Activated T-helper 1 cell treated with anti-CD3 and anti-CD28 coated beads, Interleukin-2, amount 50 U/mL, for 16 hours (primary cell): ENCODE results near the gene FGA.

Source experiments
- DNase-seq, 2 donors: peaks; one replicate each; pipeline ENCODE4 v3.0.0-alpha.2; 2020; ENCODE audit warnings: low read depth in 1 of 2, low spot score in 1 of 2

The FGA gene

DNA sequence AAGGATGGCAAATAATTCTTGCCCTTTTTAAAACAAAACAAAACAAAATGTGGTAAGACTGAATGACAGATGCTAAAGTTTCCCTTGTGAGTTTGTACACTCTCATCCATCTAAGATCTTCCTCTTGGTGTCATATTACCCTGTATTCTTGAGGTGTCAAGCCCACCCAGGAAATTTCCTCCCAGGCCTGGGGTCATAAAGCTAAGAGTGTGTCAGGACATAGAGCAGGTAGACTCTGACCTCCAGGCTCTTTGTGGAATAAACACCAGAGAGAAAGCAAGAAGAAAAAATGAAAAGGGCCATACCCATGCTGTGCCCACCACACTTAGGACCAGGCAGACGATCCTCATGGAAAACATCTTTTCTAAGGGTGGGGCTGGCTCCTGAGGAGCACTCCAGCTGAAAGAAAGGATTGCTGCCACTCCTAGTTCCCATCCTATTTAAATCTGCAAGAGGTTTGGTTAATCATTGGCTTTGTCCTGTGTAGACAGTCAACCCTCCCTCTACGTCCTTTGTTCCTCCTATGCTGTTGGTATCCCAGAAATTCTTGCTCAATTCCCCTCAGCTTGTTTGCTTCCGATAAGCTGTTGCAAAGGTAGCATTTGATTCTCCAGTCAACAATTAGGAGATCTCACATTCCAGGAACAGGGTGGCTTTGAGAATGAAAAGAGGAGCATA is at the start of gene FGA:
TSS of gene FGA (minus strand) at position 414 of the 678 bp plus-strand sequence. CDS start at position 359, 55 bp downstream.
- no peak for DNase-seq

- no peak for DNase-seq
Observed at GRCh38 chr4:154634058-154634457, 43.5 kb upstream of the FGA start.

DNA sequence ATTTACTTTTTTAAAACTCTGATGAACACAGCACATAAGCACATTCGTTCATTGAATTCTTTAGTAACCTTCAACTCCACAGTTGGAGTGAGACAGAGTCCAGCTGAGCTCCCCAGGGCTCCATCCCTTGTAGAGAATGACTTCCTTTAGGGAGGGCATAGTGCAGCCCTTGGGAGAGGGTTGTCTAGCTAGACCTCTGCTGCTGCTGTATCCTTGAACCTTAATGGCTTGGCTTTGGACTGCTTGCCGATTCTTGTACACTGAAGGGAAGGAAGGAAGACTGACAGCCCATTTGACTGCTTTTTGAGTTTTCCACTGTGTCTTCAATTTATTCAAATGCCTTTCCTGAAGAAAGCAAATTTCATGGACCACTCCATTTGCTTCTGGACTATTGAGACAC is 41.3 kb upstream of the FGA start:
- DNase-seq: no peak

GRCh38 chr4:154630324-154630723 is 39.8 kb upstream of the FGA start:
- no peak for DNase-seq

- peak in 1 of 2 donors; percentile 27 for DNase-seq
Observed at GRCh38 chr4:154626793-154627484, 36.4 kb upstream of the FGA start.

DNA sequence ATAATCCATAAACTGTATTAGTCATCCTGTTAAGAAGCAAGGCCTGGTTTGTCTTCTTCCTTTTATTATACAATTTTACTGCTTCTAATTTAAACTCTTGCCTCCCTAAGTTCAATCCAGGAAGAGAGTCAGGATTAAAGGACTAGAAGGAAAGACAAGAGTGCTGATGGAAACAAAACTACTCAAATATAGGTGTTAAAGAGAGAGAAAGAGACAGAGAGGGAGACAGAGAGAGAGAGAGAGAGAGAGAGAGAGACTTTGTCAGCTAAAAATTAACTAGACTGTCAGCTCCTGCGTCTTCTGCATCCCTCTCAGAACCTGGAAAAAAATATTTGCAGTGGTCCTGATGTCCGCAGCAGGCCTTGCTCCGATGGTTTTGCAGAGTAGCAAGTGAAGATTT is 35.4 kb upstream of the FGA start:
- no peak for DNase-seq

DNA sequence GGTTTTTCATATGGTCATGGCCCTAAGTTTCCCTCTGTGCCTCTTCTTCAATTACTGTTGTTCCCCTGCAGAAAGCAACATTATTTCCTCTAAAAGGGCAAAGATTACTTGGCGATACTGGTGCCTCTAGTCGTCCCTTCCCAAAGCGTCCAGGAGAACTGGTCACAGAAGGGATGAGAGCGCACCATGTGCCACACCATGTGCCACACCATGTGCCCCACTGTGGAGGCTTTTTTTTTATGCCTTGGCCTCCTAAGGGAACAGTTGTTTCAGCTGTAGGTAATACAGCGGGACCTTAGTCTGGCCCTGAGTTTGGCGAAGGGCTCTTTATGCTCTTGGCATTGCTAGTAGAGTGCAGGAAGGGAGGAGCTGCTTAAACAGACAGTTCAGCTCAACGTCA is 33.5 kb upstream of the FGA start:
- DNase-seq: no peak

GRCh38 chr4:154623436-154623835 is 32.9 kb upstream of the FGA start:
- no peak for DNase-seq

- no peak for DNase-seq
Observed at GRCh38 chr4:154622598-154622997, 32.1 kb upstream of the FGA start.

GRCh38 chr4:154620111-154620510 is 29.6 kb upstream of the FGA start:
- DNase-seq: no peak

DNA sequence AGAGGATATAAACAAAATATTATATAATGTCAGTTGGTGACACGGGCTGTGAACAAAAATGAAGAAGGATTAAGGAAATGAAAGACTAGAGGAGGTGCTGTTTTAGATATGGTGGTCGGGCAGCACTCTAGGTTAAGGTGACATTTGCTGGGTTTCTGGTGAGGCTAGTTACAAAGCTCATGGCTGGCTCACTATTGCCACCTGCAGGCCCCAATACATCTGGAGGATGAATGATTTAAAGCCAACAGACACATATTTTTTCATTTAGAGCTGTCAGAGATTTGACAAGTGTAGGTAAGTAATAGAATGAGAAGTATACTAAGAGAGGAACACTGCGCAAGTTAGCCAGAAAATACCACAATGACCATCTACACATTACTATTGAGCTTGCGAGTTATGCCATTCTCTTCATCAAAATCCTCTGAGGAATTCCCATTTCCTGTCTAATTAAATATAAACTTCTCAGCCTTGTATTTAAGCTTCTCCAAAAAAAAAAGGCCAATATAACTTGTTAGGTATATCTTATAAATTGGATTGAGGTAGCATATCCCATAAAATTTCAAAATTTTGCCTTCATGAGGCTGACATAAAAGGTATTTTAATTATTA is 28.3 kb upstream of the FGA start:
- DNase-seq: no peak

GRCh38 chr4:154617820-154618317 is 27.3 kb upstream of the FGA start:
- no peak for DNase-seq

- DNase-seq: no peak
Observed at GRCh38 chr4:154616731-154617130, 26.2 kb upstream of the FGA start.

- DNase-seq: no peak
Observed at GRCh38 chr4:154616287-154616686, 25.7 kb upstream of the FGA start.

GRCh38 chr4:154615211-154615610 is 24.7 kb upstream of the FGA start:
- DNase-seq: no peak

DNA sequence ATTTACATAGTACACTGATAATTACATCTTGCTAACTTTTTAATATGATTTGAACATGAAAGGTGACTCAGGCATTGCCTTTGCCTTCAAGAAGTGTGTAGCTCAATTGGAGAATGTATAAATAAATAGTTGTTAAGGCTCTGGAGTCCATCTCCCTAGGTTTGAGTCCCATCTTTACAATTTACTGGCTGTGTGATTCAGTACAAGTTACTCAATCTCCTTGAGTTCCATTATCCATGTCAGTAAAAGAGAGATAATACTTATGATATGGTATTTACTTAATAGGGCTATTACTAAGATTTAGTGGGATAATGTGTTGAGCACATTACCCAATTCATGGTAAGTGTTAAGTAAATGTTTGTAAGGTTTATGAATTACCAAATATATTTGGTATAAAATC is 23.8 kb upstream of the FGA start:
- DNase-seq: no peak

DNA sequence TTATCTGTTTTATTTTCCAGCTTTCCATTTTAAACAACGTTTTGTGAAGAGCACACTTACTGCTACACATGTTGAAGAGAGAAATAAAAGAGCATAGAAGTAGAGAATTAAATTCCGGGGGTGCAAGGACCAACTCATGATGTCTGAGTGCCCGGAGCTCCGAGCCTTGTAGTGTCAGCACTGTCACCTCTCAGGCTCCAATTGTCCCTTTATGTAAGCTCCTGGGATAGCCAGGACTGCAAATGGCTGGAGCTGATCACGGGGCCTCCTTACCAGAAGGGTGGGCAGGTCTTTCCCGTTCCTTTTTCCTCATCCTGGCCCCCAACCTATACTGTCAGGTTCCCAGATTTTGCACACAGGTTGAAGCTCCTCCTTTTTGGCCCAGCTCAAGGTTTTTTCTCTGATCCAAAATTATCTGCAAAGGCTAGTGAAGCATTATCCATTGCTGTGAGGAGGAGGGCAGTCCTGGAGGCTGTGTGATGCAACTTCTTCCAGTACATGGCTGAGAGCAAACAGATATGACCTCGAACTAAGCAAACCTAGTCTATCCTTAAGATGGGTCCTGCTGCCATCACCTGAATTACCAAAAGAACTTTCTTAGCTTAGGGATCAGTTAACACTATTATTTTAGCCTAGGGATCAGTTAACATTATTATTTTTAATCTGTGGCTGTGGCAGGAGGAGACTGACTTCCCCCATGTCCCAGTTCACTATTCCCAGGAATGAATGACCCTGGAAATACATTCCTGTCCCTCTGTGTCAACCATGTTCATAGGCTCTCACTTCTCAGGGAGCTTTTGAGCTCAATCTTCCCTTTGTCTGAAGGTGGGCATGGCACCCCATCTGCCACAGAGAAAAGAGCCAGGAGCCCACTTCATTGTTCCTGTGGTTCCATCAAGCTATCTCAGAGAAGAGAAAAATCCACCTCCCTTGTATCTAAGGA is 22.2 kb upstream of the FGA start, which contains the start of gene FGG:
TSS of gene FGG (minus strand) at position 185 of the 943 bp plus-strand sequence. CDS start at position 138, 47 bp downstream.
- no peak for DNase-seq

GRCh38 chr4:154611833-154612232 is 21.3 kb upstream of the FGA start:
- no peak for DNase-seq

- no peak for DNase-seq
Observed at GRCh38 chr4:154610582-154610981, 20.0 kb upstream of the FGA start.

GRCh38 chr4:154609532-154609931 is 19.0 kb upstream of the FGA start:
- DNase-seq: no peak
